ENCODE results near the gene WDR27.

WDR27 gene

DNA sequence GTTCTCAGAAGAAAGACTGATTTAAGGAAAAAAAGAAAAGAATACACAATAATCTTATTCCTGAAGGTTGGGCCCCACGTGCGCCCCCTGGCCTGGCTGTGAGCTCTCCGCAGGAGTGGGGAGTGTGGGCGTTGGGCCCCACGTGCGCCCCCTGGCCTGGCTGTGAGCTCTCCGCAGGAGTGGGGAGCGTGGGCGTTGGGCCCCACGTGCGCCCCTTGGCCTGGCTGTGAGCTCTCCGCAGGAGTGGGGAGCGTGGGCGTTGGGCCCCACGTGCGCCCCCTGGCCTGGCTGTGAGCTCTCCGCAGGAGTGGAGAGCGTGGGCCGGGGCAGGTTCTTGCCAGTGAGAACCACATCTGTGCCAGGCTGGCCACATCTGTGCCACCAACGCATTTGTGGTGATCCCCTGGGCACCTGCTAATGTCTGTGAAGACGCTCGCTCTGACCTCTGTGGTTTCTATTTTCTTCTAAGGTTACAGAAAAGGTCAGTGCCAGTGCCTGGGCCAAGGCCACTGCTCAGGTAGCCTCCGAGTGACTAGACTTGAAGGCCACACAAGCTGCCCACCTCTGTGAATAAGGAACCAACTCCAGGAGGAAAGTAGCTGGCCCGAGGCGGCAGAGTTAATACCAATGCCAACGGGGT lies 41.0 kb downstream of the WDR27 start:
- Mint-ChIP-seq H3K4me1 (ENCODE audit: low read depth) (no peaks in the 10 kb centered on the region), H3K9me3 (no peaks in the 10 kb centered on the region), H3K27me3 (no peaks in the 10 kb centered on the region), H3K4me3 (no peak overlapping the region), H3K36me3 (ENCODE audit: low read depth) (peaks cover 43% of the 10 kb centered on the region), H3K27ac (no peak overlapping the region)

DNA sequence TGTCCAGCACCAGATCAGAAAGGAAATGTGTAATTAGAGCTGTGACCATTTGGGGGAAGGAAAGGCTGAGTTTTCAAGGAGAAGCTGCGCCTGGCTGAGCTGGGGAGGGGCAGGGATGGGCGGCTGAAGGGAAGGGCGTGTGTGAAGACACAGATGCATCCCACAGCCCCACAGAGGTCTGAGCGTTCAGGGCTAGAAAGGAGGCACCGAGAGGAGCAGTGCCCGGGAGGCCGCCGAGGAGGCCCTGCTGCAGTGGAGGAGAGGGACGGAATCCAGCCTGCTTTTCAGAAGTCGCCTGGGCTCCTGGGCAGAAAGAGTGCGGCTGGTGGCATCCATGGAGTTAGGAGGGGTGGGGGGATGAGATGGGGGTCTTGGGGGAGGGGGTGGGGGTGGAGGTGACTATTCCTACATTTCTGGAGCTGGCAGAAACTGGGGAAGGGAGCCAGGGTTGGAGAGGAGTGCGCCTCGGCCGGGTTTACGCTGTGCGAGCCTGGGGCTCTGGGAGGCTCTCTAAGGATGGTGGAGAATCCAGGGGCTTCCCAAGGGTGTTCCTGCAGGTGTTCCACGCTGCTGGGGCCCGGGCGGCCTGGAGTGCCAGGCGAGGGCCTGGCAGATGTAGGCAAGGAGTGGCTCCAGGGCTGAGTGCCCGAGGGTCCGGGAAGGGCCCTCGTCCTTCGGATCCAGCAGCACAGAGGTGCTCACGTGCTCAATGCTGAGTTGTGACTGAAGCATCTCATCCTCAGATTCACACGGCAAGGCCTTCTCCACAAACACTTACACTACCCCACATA lies 41.8 kb downstream of the WDR27 start:
- no peaks in the 10 kb centered on the region for H3K27me3 Mint-ChIP-seq
- H3K27ac Mint-ChIP-seq = no peak overlapping the region
- no peaks in the 10 kb centered on the region for H3K9me3 Mint-ChIP-seq

GRCh38 chr6:169657284-169657610 lies 44.6 kb downstream of the WDR27 start:
- Mint-ChIP-seq H3K36me3 (ENCODE audit: low read depth) (peaks cover 21% of the 10 kb centered on the region), H3K27me3 (no peaks in the 10 kb centered on the region), H3K27ac (no peak overlapping the region), H3K4me3 (no peak overlapping the region), H3K4me1 (ENCODE audit: low read depth) (peaks cover 15% of the 10 kb centered on the region), H3K9me3 (no peaks in the 10 kb centered on the region)

More for the DNA sequence above, 41.8 kb downstream of the WDR27 start:
- H3K4me1 Mint-ChIP-seq (ENCODE audit: low read depth) = peaks cover 5% of the 10 kb centered on the region
- no peak overlapping the region for H3K4me3 Mint-ChIP-seq
- peaks cover 38% of the 10 kb centered on the region for H3K36me3 Mint-ChIP-seq (ENCODE audit: low read depth)

- Mint-ChIP-seq H3K4me1 (ENCODE audit: low read depth) (peaks cover 15% of the 10 kb centered on the region), H3K9me3 (no peaks in the 10 kb centered on the region), H3K36me3 (ENCODE audit: low read depth) (peaks cover 19% of the 10 kb centered on the region), H3K27ac (no peak overlapping the region), H3K27me3 (no peaks in the 10 kb centered on the region), H3K4me3 (no peak overlapping the region)
Observed at GRCh38 chr6:169656546-169657283, 45.1 kb downstream of the WDR27 start.

DNA sequence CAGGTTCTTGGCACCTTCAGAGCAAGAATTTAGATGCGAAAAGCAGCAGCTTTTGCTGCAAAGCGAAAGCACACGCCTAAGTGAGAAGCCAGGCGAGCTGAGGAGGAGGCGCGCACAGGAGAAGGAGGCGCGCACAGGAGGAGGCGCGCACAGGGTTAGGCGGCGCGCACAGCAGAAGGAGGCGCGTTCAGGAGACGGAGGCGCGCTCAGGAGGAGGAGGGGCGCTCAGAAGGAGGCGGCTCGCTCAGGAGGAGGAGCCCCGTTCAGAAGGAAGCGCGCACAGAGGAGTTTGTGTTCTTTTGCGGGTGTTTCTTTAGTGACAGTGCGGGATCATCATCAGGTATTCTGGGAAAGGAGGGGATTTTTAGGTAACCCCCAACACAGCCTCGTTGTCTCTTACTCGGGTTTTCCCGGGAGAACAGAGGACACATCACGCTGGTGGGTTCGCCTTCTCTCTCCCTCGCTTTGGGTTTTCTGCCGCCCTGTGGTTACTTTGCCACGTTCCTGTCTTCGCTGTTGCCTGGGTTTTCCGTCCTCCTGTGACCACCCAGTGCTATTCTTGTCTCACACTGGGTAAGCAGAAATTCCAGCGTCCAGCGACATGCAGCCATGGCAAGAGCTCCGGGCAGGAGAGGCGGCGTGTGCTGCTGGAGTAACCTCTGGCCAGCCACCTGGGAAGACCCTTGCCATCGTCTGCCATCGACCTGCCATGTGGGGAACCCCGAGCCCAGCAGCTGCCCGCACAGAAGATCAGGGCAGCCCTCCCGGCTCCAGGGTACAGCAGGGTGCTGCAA lies 47.0 kb downstream of the WDR27 start:
- H3K27me3 Mint-ChIP-seq = no peaks in the 10 kb centered on the region
- peaks cover 15% of the 10 kb centered on the region for H3K4me1 Mint-ChIP-seq (ENCODE audit: low read depth)
- H3K27ac Mint-ChIP-seq = peak overlapping the region; percentile 69
- no peaks in the 10 kb centered on the region for H3K9me3 Mint-ChIP-seq
- H3K36me3 Mint-ChIP-seq (ENCODE audit: low read depth) = peaks cover 19% of the 10 kb centered on the region
- peak overlapping the region; percentile 80 for H3K4me3 Mint-ChIP-seq

GRCh38 chr6:169653691-169654090 lies 48.1 kb downstream of the WDR27 start:
- Mint-ChIP-seq H3K4me3 (no peak overlapping the region), H3K4me1 (ENCODE audit: low read depth) (peaks cover 15% of the 10 kb centered on the region), H3K36me3 (ENCODE audit: low read depth) (peaks cover 12% of the 10 kb centered on the region), H3K27me3 (no peaks in the 10 kb centered on the region), H3K9me3 (no peaks in the 10 kb centered on the region), H3K27ac (no peak overlapping the region)

DNA sequence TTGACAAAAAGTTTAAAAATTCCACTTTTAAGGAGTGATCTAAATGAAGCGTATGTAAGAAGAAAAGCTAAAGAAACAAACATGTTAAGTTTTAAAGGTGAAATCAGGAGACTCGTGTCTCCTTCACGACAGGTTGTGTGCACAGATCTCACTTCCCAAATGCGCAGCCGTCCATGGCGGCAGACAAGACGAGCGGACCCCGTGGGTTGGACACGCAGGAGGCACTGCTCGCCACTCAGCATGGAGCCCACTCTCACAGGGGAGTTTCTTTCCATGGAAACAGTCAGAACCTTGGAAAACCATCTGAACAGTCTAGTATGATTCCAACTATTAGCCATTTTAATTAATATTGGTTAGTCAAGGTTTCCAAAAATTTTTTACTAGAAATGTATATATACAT lies 48.9 kb downstream of the WDR27 start:
- H3K4me1 Mint-ChIP-seq (ENCODE audit: low read depth) = peaks cover 15% of the 10 kb centered on the region
- H3K27me3 Mint-ChIP-seq = no peaks in the 10 kb centered on the region
- no peak overlapping the region for H3K27ac Mint-ChIP-seq
- no peak overlapping the region for H3K4me3 Mint-ChIP-seq
- peaks cover 9% of the 10 kb centered on the region for H3K36me3 Mint-ChIP-seq (ENCODE audit: low read depth)
- H3K9me3 Mint-ChIP-seq = no peaks in the 10 kb centered on the region

- Mint-ChIP-seq H3K27me3 (no peaks in the 10 kb centered on the region), H3K4me1 (ENCODE audit: low read depth) (peaks cover 15% of the 10 kb centered on the region), H3K9me3 (no peaks in the 10 kb centered on the region), H3K27ac (no peak overlapping the region), H3K4me3 (no peak overlapping the region), H3K36me3 (ENCODE audit: low read depth) (peaks cover 5% of the 10 kb centered on the region)
Observed at GRCh38 chr6:169651498-169651897, 50.3 kb downstream of the WDR27 start.

DNA sequence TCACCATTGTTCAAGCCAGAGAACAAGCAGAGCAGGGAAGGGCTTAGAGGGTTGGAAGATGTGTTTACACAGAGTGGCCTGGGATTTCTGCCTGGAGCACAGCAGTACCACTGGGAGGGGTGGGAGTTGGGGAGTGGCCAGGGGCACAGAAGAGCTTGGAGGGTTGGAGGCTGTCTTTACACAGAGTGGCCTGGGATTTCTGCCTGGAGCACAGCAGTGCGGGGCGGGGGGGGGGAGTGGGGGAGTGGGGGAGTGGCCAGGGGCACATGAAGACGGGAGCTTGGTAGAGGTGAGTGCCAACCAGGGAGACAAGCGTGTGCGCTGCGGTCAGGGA lies 50.9 kb downstream of the WDR27 start:
- no peak overlapping the region for H3K27ac Mint-ChIP-seq
- H3K36me3 Mint-ChIP-seq (ENCODE audit: low read depth) = peaks cover 5% of the 10 kb centered on the region
- peaks cover 15% of the 10 kb centered on the region for H3K4me1 Mint-ChIP-seq (ENCODE audit: low read depth)
- no peak overlapping the region for H3K4me3 Mint-ChIP-seq
- no peaks in the 10 kb centered on the region for H3K9me3 Mint-ChIP-seq
- H3K27me3 Mint-ChIP-seq = no peaks in the 10 kb centered on the region

DNA sequence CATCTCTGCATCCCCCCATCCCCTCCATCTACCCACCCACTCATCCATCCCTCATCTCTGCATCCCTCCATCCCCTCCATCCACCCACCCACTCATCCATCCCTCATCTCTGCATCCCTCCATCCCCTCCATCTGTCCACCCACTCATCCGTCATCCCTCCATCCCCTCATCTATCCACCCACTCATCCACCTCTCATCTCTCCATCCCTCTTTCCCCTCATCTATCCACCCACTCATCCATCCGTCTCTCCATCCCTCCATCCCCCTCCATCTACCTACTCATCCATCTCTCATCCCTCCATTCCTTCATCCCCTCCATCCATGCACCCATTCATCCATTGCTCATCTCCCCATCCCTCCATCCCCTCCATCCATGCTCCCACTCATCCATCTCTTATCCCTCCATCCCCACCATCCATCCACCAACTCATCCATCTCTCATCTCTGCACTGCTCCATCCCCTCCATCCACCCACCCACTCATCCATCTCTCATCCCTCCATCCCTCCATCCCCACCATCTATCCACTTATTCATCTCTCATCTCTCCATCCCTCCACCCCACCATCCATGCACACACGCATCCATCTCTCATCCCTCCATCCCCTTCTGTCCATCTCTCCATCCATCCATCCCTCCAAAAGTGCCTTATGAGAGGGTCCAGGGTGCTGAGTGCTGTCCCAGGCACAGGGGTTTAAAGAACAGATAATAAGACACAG lies 51.4 kb downstream of the WDR27 start:
- H3K27me3 Mint-ChIP-seq = no peaks in the 10 kb centered on the region
- no peak overlapping the region for H3K4me3 Mint-ChIP-seq
- H3K36me3 Mint-ChIP-seq (ENCODE audit: low read depth) = peaks cover 5% of the 10 kb centered on the region
- H3K4me1 Mint-ChIP-seq (ENCODE audit: low read depth) = peaks cover 12% of the 10 kb centered on the region
- no peaks in the 10 kb centered on the region for H3K9me3 Mint-ChIP-seq
- H3K27ac Mint-ChIP-seq = no peak overlapping the region

- H3K4me3 Mint-ChIP-seq = no peak overlapping the region
- no peak overlapping the region for H3K27ac Mint-ChIP-seq
- no peaks in the 10 kb centered on the region for H3K9me3 Mint-ChIP-seq
- no peaks in the 10 kb centered on the region for H3K4me1 Mint-ChIP-seq (ENCODE audit: low read depth)
- no peaks in the 10 kb centered on the region for H3K27me3 Mint-ChIP-seq
- H3K36me3 Mint-ChIP-seq (ENCODE audit: low read depth) = peaks cover 5% of the 10 kb centered on the region
Observed at GRCh38 chr6:169648617-169649016, 53.2 kb downstream of the WDR27 start.

- Mint-ChIP-seq H3K27ac (no peak overlapping the region), H3K4me1 (ENCODE audit: low read depth) (no peaks in the 10 kb centered on the region), H3K36me3 (ENCODE audit: low read depth) (peaks cover 10% of the 10 kb centered on the region), H3K27me3 (no peaks in the 10 kb centered on the region), H3K9me3 (no peaks in the 10 kb centered on the region), H3K4me3 (no peak overlapping the region)
Observed at GRCh38 chr6:169648092-169648491, 53.7 kb downstream of the WDR27 start.

DNA sequence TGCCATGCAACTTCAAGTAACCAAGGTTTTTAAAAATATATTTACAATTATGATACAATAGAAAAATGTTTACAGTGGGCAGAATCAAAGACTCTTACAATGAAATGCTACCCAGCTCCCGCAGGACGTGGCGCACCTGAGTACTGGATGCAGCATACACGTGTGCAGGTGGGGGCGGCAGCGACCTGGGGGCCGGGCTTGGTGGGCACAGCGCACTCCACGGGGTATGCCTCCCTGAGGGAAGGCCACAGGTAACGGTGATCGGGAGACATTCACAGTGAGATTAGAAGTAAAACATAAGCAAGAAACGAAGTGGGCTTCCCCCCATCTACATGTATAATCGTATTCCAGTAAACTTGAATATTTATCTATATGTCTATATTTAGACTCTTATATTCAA lies 54.2 kb downstream of the WDR27 start:
- Mint-ChIP-seq H3K9me3 (no peaks in the 10 kb centered on the region), H3K4me3 (no peak overlapping the region), H3K27ac (no peak overlapping the region), H3K36me3 (ENCODE audit: low read depth) (peaks cover 10% of the 10 kb centered on the region), H3K4me1 (ENCODE audit: low read depth) (no peaks in the 10 kb centered on the region), H3K27me3 (no peaks in the 10 kb centered on the region)

DNA sequence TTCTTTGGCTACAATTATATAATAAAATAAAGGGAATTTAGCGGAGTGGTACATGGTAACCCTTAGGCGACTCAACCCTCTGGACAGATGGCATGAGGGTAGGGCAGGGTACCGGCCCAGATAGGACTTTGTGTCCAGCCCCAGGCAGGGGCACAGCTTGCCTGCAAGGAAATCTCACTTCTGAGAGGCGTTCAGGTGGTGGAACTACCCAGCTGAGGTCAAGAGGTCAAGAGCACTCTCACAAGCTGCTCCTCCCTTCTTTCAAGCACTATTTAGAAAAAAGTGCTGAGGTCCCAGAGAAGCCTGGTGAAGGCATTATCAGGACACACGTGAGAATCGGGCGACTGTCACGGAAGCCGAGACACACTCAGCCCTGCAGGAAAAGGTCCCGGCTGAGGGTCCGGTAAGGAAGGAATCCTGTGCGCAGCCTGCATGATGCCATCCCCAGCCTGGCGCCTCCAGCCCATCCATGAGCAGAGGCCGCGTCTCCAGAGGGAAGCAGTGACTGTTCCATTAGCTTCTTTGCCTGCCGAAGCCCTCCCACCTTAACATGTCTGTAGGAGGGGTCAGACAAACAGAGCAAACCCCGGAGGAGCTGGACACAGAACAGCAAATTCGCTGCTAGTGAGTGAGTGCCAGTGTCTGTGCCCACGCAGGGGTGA lies 54.8 kb downstream of the WDR27 start:
- H3K4me1 Mint-ChIP-seq (ENCODE audit: low read depth) = no peaks in the 10 kb centered on the region
- no peaks in the 10 kb centered on the region for H3K27me3 Mint-ChIP-seq
- H3K4me3 Mint-ChIP-seq = no peak overlapping the region
- H3K9me3 Mint-ChIP-seq = no peaks in the 10 kb centered on the region
- no peak overlapping the region for H3K27ac Mint-ChIP-seq
- H3K36me3 Mint-ChIP-seq (ENCODE audit: low read depth) = peaks cover 10% of the 10 kb centered on the region

All from stimulated activated naive CD8-positive, alpha-beta T cell treated with anti-CD3 and anti-CD28 coated beads, Interleukin-15, Interleukin-2, amounts not matched to agents 100 ng/mL and 50 ng/mL, for 24 hours (primary cell).